ENCODE results near the gene OBSCN. TPM values are rescaled to one million over a fixed set of nuclear protein-coding genes. Genes with fewer than 3 reads are reported as not detected.

The OBSCN gene
- total and polyA plus RNA-seq, 2 of the 13 experiments (the other 11 are each of a cell fraction or from before 2014, with no cell fraction given) = 0.20 TPM

DNA sequence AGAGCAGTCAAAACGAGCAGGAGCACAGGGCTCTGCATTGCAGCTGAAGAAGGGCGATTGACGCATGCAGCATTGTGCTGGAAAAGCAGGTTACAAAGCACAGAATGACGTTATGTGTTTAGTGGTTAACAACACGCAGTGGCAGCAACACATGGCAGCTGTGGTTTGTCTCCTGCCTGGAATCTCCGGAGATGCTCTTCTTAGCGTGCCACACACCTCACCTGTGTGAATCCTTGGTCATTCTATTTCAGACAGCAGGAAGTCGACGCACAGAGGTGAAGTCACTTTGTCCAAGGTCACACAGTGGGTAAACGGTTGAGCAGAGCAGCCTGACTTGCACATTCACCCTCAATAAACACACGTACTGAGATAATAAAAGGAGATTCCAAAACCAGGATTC is 14.7 kb downstream of the OBSCN start:
- in situ Hi-C loops (cut with HindIII; ENCODE audit: extremely low pct_ligation_motif_present, low pct_unique_long_range_greater_than_20kb) = no loop called here
- no peaks in the 10 kb centered on the region for H3K36me3 ChIP-seq (replicated peaks in 1 of 2; ENCODE audit: control insufficient read depth in 1 of 2, insufficient read depth in 2 of 2, low read length in 2 of 2)
- no peak overlapping the region; the same call in 1 of the 2 replicates for H3K4me2 ChIP-seq (ENCODE audit: low read depth, low read length)
- no peak overlapping the region for H3K27ac ChIP-seq (ENCODE audit: extremely low read length, insufficient read depth, low read length)
- BruUV-seq (replicated peaks) = no TSS peak
- DNase-seq (ENCODE audit: low spot score) (peak; percentile 18), ATAC-seq (no peak), FAIRE-seq (no peak)
- ChIA-PET CTCF (ENCODE audit: low intra/inter-chr PET ratio, low total read pairs) (no interaction called here), POLR2A (no interaction called here)
- no peaks in the 10 kb centered on the region for H4K20me1 ChIP-seq (ENCODE audit: insufficient read depth, low read length)
- no peaks in the 10 kb centered on the region for H3K9me3 ChIP-seq (ENCODE audit: low read length)
- H3K9ac ChIP-seq (ENCODE audit: insufficient read depth, low read depth, low read length) = no peak overlapping the region
- H3K4me1 ChIP-seq (ENCODE audit: insufficient read depth, low read length) = peaks cover 16% of the 10 kb centered on the region
- H2AFZ ChIP-seq (ENCODE audit: low read length) = no peak overlapping the region
- intact Hi-C loops (cut with micrococcal nuclease; ENCODE audit: unreplicated experiment) = no loop called here
- WGBS (ENCODE audit: low lambda C conversion rate) = 12% methylated on average over 8 of the region's 11 CpGs
- H3K79me2 ChIP-seq (ENCODE audit: insufficient read depth, low read length) = no peaks in the 10 kb centered on the region
- H3K27me3 ChIP-seq (ENCODE audit: control insufficient read depth in 1 of 2, insufficient read depth in 2 of 2, low read length in 2 of 2) = peaks cover 3 to 18% of the 10 kb centered on the region in 2 experiments; a peak in 4 of 5 replicates
- no peak overlapping the region for H3K4me3 ChIP-seq (replicated peaks in 1 of 3; ENCODE audit: insufficient read depth in 1 of 3, low read depth in 2 of 3, low read length in 3 of 3)
- no peak for TF ChIP-seq DMTF1 (CRISPR knock-in tag; IDR thresholded peaks at IDR 0.05)
- TF ChIP-seq SMARCE1 (IDR thresholded peaks at IDR 0.05; ENCODE audit: borderline replicate concordance) = no peak
- TF ChIP-seq NR3C1 (CRISPR knock-in tag; IDR thresholded peaks at IDR 0.05) = no peak
- no peak for TF ChIP-seq ZNF383 (CRISPR knock-in tag; IDR thresholded peaks at IDR 0.05; ENCODE audit: borderline replicate concordance)
- TF ChIP-seq SP5 (CRISPR knock-in tag; IDR thresholded peaks at IDR 0.05; ENCODE audit: borderline replicate concordance, low read depth) = no peak
- TF ChIP-seq NCOA5 (CRISPR knock-in tag; IDR thresholded peaks at IDR 0.05) = no peak
- no peak for TF ChIP-seq MXD3 (CRISPR knock-in tag; IDR thresholded peaks at IDR 0.05)
- no peak for TF ChIP-seq TRAFD1 (CRISPR knock-in tag; IDR thresholded peaks at IDR 0.05; ENCODE audit: borderline replicate concordance)
- TF ChIP-seq RFX5 (IDR thresholded peaks at IDR 0.05; ENCODE audit: low read depth, low read length) = no peak
- TF ChIP-seq PAX8 (CRISPR knock-in tag; IDR thresholded peaks at IDR 0.05; ENCODE audit: borderline replicate concordance) = no peak
- TF ChIP-seq, protein P1, sequence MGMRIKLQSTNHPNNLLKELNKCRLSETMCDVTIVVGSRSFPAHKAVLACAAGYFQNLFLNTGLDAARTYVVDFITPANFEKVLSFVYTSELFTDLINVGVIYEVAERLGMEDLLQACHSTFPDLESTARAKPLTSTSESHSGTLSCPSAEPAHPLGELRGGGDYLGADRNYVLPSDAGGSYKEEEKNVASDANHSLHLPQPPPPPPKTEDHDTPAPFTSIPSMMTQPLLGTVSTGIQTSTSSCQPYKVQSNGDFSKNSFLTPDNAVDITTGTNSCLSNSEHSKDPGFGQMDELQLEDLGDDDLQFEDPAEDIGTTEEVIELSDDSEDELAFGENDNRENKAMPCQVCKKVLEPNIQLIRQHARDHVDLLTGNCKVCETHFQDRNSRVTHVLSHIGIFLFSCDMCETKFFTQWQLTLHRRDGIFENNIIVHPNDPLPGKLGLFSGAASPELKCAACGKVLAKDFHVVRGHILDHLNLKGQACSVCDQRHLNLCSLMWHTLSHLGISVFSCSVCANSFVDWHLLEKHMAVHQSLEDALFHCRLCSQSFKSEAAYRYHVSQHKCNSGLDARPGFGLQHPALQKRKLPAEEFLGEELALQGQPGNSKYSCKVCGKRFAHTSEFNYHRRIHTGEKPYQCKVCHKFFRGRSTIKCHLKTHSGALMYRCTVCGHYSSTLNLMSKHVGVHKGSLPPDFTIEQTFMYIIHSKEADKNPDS (CRISPR knock-in tag; IDR thresholded peaks at IDR 0.05) = no peak
- TF ChIP-seq, protein P2, sequence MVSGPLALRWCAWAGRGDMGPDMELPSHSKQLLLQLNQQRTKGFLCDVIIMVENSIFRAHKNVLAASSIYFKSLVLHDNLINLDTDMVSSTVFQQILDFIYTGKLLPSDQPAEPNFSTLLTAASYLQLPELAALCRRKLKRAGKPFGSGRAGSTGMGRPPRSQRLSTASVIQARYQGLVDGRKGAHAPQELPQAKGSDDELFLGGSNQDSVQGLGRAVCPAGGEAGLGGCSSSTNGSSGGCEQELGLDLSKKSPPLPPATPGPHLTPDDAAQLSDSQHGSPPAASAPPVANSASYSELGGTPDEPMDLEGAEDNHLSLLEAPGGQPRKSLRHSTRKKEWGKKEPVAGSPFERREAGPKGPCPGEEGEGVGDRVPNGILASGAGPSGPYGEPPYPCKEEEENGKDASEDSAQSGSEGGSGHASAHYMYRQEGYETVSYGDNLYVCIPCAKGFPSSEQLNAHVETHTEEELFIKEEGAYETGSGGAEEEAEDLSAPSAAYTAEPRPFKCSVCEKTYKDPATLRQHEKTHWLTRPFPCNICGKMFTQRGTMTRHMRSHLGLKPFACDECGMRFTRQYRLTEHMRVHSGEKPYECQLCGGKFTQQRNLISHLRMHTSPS (CRISPR knock-in tag; IDR thresholded peaks at IDR 0.05; ENCODE audit: low read depth) = no peak
- no peak for TF ChIP-seq NCOR1 (IDR thresholded peaks at IDR 0.05; ENCODE audit: borderline replicate concordance, low read length)
- no peak for TF ChIP-seq ZNF501 (CRISPR knock-in tag; IDR thresholded peaks at IDR 0.05)
- TF ChIP-seq ZNF253 (CRISPR knock-in tag; IDR thresholded peaks at IDR 0.05; ENCODE audit: borderline replicate concordance) = no peak
- no peak for TF ChIP-seq SNAPC5 (CRISPR knock-in tag; IDR thresholded peaks at IDR 0.05; ENCODE audit: borderline replicate concordance)
- TF ChIP-seq ZMYM2 (CRISPR knock-in tag; IDR thresholded peaks at IDR 0.05) = no peak
